GM19328 (cell line): ENCODE results near the gene FOLH1.
"Not testable (repeated sequence)": the region's sequence is repeated elsewhere in the genome, so short reads cannot be mapped to it uniquely, and the experiment has no call there.

ENCODE experiments used
- ATAC-seq: cut with Tn5 transposase; IDR thresholded peaks from one replicate; pipeline ENCODE4 v1.9.1; 2021; ENCODE audit warnings: mild to moderate bottlenecking, moderate library complexity; ENCODE audit not compliant: unreplicated experiment

The FOLH1 gene

GRCh38 chr11:49208006-49208721, at the start of gene FOLH1:
FOLH1 (minus strand) TSS chr11:49208602; CDS start chr11:49208409, 193 bp downstream.
- ATAC-seq, result no peak

GRCh38 chr11:49255148-49255547, 46.7 kb upstream of the FOLH1 start:
- not testable (repeated sequence) for ATAC-seq

DNA sequence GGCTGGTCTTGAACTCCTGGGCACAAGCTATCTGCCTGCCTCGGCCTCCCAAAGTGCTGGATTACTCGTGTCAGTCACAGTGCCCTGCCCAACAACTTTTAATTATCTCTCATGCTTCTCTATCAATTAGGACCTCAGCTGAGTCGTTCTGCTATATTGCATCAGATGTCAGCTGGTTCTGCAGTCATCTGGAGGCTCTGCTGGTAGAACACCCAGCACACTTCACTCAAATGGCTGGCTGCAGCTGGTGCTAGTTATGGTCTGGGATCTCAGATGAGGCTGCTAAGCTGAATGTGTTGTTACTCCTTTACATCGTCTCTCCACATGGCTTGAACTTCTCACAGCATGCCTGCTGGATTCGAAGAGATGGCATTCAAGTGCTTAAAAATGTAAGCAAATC, 42.8 kb upstream of the FOLH1 start:
- ATAC-seq, result not testable (repeated sequence)

DNA sequence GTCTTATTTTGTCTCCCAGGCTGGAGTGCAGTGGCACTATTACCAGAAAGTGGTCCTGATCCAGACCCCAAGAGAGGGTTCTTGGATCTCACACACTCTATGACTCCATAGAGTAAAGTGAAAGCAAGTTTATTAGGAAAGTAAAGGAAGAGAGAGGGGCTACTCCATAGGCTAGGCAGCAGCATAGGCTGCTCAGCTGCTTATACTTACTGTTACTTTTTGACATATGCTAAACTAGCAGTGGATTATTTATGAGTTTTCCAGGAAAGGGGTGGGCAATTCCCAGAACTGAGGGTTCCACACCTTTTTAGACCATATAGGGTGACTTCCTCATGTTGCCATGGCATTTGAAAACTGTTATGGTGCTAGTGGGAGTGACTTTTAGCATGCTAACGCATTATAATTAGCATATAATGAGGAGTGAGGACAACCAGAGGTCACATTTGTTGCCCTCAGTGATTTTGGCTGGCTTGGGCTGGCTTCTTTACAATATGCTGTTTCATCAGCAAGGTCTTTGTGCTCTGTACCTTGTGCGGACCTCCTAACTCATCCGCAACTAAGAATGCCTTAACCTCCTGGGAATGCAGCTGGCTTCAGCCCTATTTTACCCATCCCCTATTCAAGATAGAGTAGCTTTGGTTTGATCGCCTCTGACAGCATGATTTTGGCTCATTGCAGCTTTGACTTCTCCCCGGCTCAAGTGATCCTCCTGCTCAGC, 42.2 kb upstream of the FOLH1 start:
- ATAC-seq, result not testable (repeated sequence)

DNA sequence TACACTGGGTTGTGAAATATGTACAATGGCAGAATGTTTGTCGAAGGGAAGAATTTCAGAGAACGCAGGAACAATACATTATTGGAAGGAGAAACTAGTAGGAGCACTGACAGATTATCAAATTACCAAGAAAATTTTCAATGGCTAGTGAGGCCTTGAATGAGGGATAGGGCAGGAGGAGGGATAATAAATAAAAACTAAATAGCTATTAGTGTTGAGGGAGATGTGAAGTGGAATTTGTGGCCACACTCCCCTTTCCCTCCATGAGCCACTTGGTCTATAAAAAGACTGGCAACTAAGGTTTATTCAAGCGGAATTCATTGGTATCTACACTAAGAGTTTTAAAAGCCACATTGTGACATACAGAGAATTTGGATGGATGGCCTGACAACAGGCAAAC, 41.0 kb upstream of the FOLH1 start:
- not testable (repeated sequence) for ATAC-seq

- ATAC-seq, result not testable (repeated sequence)
Measured at GRCh38 chr11:49233685-49234084, 25.3 kb upstream of the FOLH1 start.

- not testable (repeated sequence) for ATAC-seq
Measured at GRCh38 chr11:49233019-49233418, 24.6 kb upstream of the FOLH1 start.

DNA sequence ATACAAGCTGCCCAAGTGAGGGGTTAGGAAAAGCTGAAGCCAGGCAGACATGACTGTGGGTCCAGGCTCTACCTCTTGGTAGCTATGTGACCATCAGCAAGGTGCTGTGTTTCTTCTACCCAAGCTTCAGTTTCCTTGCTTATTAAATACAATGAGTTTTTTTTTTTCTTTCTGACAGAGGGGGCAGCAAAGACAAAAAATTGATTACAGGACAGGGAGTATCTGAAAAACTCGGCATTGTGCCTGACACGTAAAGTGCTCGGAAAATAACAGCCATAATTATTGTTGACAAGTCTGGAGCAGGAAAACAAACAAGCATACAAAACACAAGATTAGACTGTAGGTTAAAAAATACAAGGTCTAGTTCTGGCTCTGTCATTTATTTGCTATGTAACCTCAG, 23.3 kb upstream of the FOLH1 start:
- not testable (repeated sequence) for ATAC-seq

- ATAC-seq, result not testable (repeated sequence)
Measured at GRCh38 chr11:49230534-49230933, 22.1 kb upstream of the FOLH1 start.

DNA sequence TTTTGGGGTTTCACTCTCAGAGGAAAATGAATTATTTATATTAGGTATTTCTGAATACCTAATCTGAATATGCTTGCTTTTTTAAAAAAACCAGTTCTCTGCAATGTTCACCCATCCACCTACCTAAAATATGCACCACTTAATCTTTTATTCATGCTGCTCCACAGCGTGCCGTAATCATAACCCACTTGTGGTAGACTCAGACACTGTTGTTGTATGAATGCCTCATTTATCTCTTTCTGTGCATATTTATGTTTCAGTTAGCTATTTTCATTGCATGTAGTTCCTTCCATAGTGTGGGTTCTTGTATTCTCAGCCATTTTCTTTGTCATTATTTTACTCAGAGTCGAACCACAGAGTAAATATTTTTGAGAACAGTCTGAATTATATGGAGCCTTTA, 21.6 kb upstream of the FOLH1 start:
- not testable (repeated sequence) for ATAC-seq

GRCh38 chr11:49229136-49229535, 20.7 kb upstream of the FOLH1 start:
- not testable (repeated sequence) for ATAC-seq

DNA sequence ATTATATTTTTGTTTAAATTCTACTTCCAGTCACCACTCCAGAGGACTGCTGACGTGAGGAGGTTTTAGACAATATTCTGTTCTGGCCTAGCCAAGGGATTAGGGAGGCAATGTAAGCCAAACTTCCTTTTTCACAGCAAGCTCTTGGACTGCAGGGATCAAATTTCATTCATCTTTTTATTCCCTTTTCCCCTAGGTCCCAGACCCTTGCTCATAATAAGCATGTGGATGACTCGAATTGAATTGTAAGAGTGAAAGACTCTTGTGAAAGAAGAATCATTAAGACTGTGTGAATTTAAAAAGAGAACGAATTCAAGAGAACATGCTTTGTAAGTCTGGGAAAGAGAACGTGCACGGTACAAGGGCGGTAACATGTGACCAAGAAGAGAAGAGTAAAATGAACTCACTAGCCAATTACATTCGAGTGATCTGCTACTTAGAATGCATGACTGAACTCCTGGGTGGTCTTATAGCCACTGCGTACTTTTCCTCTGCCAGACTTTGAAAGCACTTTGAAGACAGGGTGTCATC, 16.9 kb upstream of the FOLH1 start:
- not testable (repeated sequence) for ATAC-seq

- no peak for ATAC-seq
Measured at GRCh38 chr11:49221112-49221511, 12.7 kb upstream of the FOLH1 start.

- no peak for ATAC-seq
Measured at GRCh38 chr11:49213026-49213560, 4.7 kb upstream of the FOLH1 start.

- not testable (repeated sequence) for ATAC-seq
Measured at GRCh38 chr11:49206999-49207398, 1.4 kb downstream of the FOLH1 start.

DNA sequence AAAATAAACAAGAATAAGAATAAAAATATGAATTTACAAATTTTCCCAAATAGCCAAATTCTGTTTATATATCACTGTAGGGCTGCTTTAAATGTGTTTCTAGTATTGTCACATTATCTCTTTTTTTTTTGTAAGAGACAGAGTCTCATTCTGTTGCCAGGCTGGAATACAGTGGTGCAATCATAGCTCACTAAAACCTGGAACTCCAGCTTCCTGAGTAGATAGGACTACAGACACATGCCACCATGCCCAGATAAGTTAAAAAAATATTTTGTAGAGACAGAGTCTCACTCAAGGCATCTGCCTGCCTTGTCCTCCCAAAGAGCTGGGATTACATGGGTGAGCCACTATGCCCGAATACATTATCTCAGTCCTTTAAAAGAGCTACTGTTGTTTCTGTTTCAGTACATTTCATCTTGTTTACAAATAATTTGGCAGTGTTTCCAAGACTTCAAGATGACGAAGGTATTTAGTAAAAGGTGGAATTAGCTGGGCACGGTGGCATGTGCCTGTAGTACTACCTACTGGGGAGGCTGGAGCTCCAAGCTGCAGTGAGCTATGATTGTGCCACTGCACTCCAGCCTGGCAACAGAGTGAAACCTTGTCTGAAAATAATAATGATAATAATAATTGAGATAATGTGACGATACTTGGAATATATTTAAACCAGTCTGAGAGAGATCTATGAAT, 6.0 kb downstream of the FOLH1 start:
- no peak for ATAC-seq

- not testable (repeated sequence) for ATAC-seq
Measured at GRCh38 chr11:49196775-49197174, 11.6 kb downstream of the FOLH1 start.

DNA sequence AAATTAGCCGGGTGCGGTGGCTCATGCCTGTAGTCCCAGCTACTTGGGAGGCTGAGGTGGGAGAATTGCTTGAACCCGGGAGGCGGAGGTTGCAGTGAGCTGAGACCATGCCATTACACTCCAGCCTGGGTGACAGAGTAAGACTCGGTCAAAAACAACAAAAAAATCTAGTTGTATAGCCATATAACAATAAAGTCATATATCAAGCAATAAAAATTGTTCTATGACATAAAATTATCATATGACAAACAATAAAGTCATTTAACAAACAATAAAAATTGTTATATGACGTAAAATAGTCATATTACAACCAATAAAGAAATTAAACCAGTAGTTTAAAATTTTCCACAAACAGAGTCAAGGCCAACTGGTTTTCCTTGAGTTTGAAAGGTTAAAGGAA, 12.4 kb downstream of the FOLH1 start:
- ATAC-seq, result not testable (repeated sequence)

GRCh38 chr11:49190287-49190686, 18.1 kb downstream of the FOLH1 start:
- ATAC-seq, result not testable (repeated sequence)

DNA sequence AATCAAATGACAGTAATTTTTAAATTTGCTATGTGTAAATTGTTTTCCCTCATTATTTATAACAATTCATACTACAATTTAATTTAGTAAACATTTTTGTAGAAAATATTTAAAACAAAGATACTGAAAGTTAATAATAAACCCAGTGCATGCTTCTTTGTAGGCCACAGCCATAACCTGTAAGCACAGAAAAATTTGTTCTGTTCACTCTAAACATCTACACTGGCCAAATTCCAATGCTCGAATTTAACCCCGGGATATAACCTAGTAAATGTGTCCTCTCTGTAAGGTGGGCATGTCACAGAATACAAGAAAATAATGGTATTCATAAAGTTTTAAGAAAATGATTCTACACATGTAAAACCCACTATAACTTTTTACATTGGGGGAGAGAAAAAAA, 22.2 kb downstream of the FOLH1 start:
- not testable (repeated sequence) for ATAC-seq

DNA sequence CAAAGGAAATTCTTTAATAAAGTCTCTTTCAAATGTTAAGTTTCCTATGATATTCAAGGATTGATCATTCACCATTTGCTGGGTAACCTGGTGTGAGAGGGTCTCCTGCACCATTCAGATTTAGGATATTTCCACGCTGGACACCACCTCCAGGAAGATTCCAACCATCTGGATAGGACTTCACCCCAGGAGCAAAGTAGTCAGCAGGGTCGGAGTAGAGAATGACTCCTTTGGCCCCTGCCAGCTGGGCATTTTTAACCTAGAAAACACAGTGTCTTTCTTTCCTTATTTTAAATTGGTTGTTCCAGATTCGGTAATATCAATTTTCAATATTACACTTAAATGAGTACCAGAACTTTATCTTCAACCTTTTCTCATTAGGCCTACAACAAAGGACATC, 22.8 kb downstream of the FOLH1 start:
- ATAC-seq, result not testable (repeated sequence)
